ENCODE measurements around the gene DNMBP. TPM values are rescaled to one million over a fixed set of nuclear protein-coding genes. Genes with fewer than 3 reads are reported as not detected.
"Not testable (repeated sequence)": the region's sequence is repeated elsewhere in the genome, so short reads cannot be mapped to it uniquely, and the experiment has no call there.

The DNMBP gene
- total RNA-seq, 1 donor from 2014 or later, result 5.7 TPM

GRCh38 chr10:99852481-99853213, 157.1 kb downstream of the DNMBP start:
- intact Hi-C loops (cut with DNase I), result no loop called here
- ATAC-seq (ENCODE audit: poor library complexity) (no peak), DNase-seq (no peak)

- ATAC-seq (ENCODE audit: poor library complexity) (no peak), DNase-seq (no peak)
- intact Hi-C loops (cut with DNase I), result no loop called here
Observed at GRCh38 chr10:99851825-99852224, 157.9 kb downstream of the DNMBP start.

- ATAC-seq (ENCODE audit: poor library complexity), result no peak
- intact Hi-C loops (cut with DNase I), result no loop called here
- DNase-seq, result no peak
Observed at GRCh38 chr10:99850767-99851340, 158.9 kb downstream of the DNMBP start.

- no peak for ATAC-seq (ENCODE audit: poor library complexity)
- intact Hi-C loops (cut with DNase I), result no loop called here
- no peak for DNase-seq
Observed at GRCh38 chr10:99850021-99850766, 159.6 kb downstream of the DNMBP start.

- DNase-seq (no peak), ATAC-seq (ENCODE audit: poor library complexity) (no peak)
- intact Hi-C loops (cut with DNase I), result loop anchor here (10.0 kb wide), 2 partner anchors 165 to 385 kb away; no protein-coding TSS in a partner anchor
Observed at GRCh38 chr10:99849536-99849935, 160.2 kb downstream of the DNMBP start.

GRCh38 chr10:99849057-99849456, 160.7 kb downstream of the DNMBP start:
- no peak for DNase-seq
- ATAC-seq (ENCODE audit: poor library complexity), result no peak
- intact Hi-C loops (cut with DNase I), result loop anchor here (10.0 kb wide), 2 partner anchors 166 to 386 kb away; no protein-coding TSS in a partner anchor

GRCh38 chr10:99845837-99846382, 163.8 kb downstream of the DNMBP start:
- ATAC-seq (ENCODE audit: poor library complexity) (peak; percentile 97), DNase-seq (peak; percentile 54)
- intact Hi-C loops (cut with DNase I), result loop anchor here (2.0 to 10.0 kb wide), 3 partner anchors 169 to 389 kb away; no protein-coding TSS in a partner anchor

- ATAC-seq (ENCODE audit: poor library complexity) (no peak), DNase-seq (no peak)
- intact Hi-C loops (cut with DNase I), result loop anchor here (10.0 kb wide), 2 partner anchors 170 to 390 kb away; no protein-coding TSS in a partner anchor
Observed at GRCh38 chr10:99844433-99844955, 165.3 kb downstream of the DNMBP start.

- ATAC-seq (ENCODE audit: poor library complexity) (no peak), DNase-seq (no peak)
- intact Hi-C loops (cut with DNase I), result loop anchor here (10.0 kb wide), 2 partner anchors 171 to 391 kb away; no protein-coding TSS in a partner anchor
Observed at GRCh38 chr10:99843310-99843709, 166.4 kb downstream of the DNMBP start.

GRCh38 chr10:99841746-99842145, 168.0 kb downstream of the DNMBP start:
- intact Hi-C loops (cut with DNase I), result loop anchor here (10.0 kb wide), 2 partner anchors 173 to 393 kb away; no protein-coding TSS in a partner anchor
- DNase-seq (no peak), ATAC-seq (ENCODE audit: poor library complexity) (no peak)

- not testable (repeated sequence) for DNase-seq; ATAC-seq (ENCODE audit: poor library complexity)
- intact Hi-C loops (cut with DNase I), result loop anchor here (10.0 kb wide), 2 partner anchors 174 to 394 kb away; no protein-coding TSS in a partner anchor
Observed at GRCh38 chr10:99840859-99841258, 168.9 kb downstream of the DNMBP start.

GRCh38 chr10:99836711-99837110, 173.0 kb downstream of the DNMBP start:
- intact Hi-C loops (cut with DNase I), result no loop called here
- ATAC-seq (ENCODE audit: poor library complexity) (no peak), DNase-seq (no peak)

GRCh38 chr10:99835947-99836346, 173.8 kb downstream of the DNMBP start:
- intact Hi-C loops (cut with DNase I), result no loop called here
- ATAC-seq (ENCODE audit: poor library complexity) (peak; percentile 31), DNase-seq (no peak)

- no peak for DNase-seq
- intact Hi-C loops (cut with DNase I), result no loop called here
- no peak for ATAC-seq (ENCODE audit: poor library complexity)
Observed at GRCh38 chr10:99834410-99834809, 175.3 kb downstream of the DNMBP start.

- intact Hi-C loops (cut with DNase I), result no loop called here
- no peak for ATAC-seq (ENCODE audit: poor library complexity)
- no peak for DNase-seq
Observed at GRCh38 chr10:99832439-99832838, 177.3 kb downstream of the DNMBP start.

GRCh38 chr10:99828464-99828863, 181.3 kb downstream of the DNMBP start:
- intact Hi-C loops (cut with DNase I), result no loop called here
- DNase-seq (no peak), ATAC-seq (ENCODE audit: poor library complexity) (no peak)

GRCh38 chr10:99827936-99828335, 181.8 kb downstream of the DNMBP start:
- DNase-seq (no peak), ATAC-seq (ENCODE audit: poor library complexity) (no peak)
- intact Hi-C loops (cut with DNase I), result no loop called here

Data from Right ventricle myocardium superior (tissue), 1 donor.